Activated naive CD4-positive, alpha-beta T cell treated with anti-CD3 and anti-CD28 coated beads, Interleukin-2, amount 50 U/mL, for 24 hours (primary cell): ENCODE data around the gene TAOK1.
A peak's percentile ranks its signal among the peaks of the same experiment; 100 is the strongest.
"Not testable (repeated sequence)": the region's sequence is repeated elsewhere in the genome, so short reads cannot be mapped to it uniquely, and the experiment has no call there.

ENCODE experiments used
- H3K27ac Mint-ChIP-seq: one replicate; pipeline ENCODE4 v1.8.0; 2021; ENCODE audit warnings: mild to moderate bottlenecking, mixed read lengths
- H3K27me3 Mint-ChIP-seq: one replicate; pipeline ENCODE4 v1.8.0; 2021; ENCODE audit warnings: mixed read lengths
- H3K36me3 Mint-ChIP-seq: one replicate; pipeline ENCODE4 v1.8.0; 2021; ENCODE audit warnings: mixed read lengths
- H3K4me1 Mint-ChIP-seq: one replicate; pipeline ENCODE4 v1.8.0; 2021; ENCODE audit warnings: mixed read lengths
- H3K4me3 Mint-ChIP-seq: one replicate; pipeline ENCODE4 v1.8.0; 2021; ENCODE audit warnings: mild to moderate bottlenecking, mixed read lengths
- H3K9me3 Mint-ChIP-seq: one replicate; pipeline ENCODE4 v1.8.0; 2021; ENCODE audit warnings: mixed read lengths

Gene TAOK1

DNA sequence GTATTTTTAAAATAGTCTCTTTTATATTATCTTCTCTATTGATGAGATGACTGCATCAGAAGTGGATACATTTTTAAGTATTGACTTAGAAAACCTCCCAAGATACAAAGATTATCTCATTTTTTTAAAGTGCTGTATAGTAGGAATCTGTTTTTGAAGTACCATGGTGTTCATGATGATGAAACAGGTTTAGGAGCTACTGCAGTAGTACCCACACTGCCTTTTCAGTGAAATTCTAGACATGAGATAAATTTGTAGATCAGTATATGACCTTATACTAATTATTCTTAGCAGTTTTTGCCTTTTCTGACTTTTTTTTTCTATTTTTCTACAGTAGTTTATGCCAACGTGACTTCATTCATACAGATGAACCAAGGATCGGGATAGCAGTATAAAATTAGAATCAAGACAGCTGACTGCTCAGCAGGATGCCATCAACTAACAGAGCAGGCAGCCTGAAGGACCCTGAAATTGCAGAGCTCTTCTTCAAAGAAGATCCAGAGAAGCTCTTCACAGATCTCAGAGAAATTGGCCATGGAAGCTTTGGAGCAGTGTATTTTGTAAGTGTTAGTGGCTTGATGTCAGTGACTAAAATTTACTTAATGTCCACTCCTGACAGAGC is 61.1 kb downstream of the TAOK1 start:
- Mint-ChIP-seq H3K27ac (peak overlapping the region; percentile 76), H3K27me3 (no peaks in the 10 kb centered on the region), H3K4me1 (peaks cover 48% of the 10 kb centered on the region), H3K36me3 (peaks cover 20% of the 10 kb centered on the region), H3K9me3 (no peaks in the 10 kb centered on the region), H3K4me3 (no peak overlapping the region)

DNA sequence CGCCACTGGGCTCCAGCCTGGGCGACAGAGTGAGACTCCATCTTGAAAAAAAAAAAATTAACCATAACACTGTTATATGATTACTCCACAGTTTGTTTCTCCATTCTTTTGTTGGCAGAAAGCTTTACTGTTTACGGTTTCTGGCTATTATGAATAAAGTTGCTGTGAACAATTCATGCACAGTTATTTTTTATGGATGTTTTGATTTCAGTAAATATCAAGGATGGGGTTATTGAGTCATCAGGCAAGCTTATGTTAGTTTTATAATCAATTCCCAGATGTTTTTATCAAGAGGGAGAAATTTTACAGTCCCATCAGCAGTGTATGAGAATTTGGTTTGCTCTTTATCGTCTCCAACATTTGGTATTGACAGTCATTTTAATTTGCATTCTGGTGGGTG is 67.9 kb downstream of the TAOK1 start:
- Mint-ChIP-seq H3K36me3 (peaks cover 10% of the 10 kb centered on the region), H3K27ac (no peak overlapping the region), H3K4me3 (no peak overlapping the region), H3K9me3 (no peaks in the 10 kb centered on the region), H3K4me1 (peaks cover 48% of the 10 kb centered on the region), H3K27me3 (no peaks in the 10 kb centered on the region)

DNA sequence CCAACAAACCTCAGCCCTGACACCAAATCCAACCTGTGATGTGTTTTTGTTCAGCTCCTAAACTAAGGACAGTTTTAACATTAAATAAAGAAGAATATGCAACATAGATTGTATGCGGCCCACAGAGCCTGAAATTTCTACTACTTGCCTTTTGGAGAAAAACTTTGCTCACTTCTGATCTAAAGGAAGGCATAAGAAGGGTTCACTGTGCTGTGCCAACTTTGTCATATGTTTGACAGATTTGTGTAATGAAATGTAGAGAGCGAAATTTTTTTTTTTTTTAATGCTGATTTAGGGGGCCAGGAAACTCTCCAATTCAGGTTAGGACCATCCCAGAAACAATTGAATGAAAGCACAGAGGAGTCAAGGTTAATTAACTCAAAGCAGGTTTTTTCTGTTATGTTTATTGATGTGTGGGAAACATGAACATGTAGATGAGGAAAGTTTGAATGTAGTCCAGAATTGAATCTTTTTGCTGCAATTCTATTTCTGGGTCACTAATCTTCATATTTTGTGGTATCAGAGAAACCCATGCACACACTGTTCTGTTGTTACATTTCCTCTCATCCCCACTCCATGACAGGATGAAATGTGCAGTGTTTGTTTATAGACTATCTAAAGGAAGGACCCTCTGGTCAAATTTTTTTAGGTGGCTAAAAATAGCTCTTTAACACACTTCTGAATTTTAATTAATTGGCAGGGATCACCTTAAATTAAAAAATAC is 71.5 kb downstream of the TAOK1 start:
- H3K27me3 Mint-ChIP-seq = no peaks in the 10 kb centered on the region
- no peaks in the 10 kb centered on the region for H3K9me3 Mint-ChIP-seq
- H3K36me3 Mint-ChIP-seq = peaks cover 11% of the 10 kb centered on the region
- H3K27ac Mint-ChIP-seq = peak overlapping the region; percentile 82
- H3K4me1 Mint-ChIP-seq = peaks cover 42% of the 10 kb centered on the region
- H3K4me3 Mint-ChIP-seq = no peak overlapping the region

DNA sequence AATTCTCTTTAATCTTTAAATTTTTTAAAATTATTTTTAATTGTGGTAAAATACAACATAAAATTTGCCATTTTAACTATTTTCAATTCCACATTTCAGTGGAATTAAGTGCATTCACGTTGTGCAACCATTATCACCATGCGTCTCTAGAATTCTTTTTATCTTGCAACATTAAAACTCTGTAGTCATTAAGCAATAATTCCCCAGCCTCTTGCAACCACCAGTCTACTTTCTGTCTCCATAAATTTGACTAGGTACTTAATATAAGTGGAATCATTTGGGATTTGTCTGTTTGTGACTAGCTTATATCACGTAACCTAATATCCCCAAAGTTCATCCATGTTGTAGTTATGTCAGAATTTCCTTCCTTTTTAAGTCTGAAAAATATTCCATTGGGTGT is 79.1 kb downstream of the TAOK1 start:
- Mint-ChIP-seq H3K4me3 (no peak overlapping the region), H3K27me3 (no peaks in the 10 kb centered on the region), H3K9me3 (no peaks in the 10 kb centered on the region), H3K27ac (no peak overlapping the region), H3K36me3 (peaks cover 16% of the 10 kb centered on the region), H3K4me1 (peaks cover 3% of the 10 kb centered on the region)

DNA sequence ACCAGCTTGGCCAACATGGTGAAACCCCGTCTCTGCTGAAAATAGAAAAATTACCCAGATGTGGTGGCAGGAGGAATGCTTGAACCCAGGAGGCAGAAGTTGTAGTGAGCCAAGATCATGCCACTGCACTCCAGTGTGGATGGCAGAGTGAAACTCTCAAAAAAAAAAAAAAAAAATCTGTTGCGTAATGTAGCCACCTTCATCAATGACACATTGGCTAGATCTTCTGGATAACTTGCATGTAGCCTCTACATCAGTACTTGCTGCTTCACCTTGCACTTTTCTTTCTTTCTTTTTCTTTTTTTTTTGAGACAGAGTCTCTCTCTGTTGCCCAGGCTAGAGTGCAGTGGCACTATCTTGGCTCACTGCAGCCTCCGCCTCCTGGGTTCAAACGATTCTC is 83.3 kb downstream of the TAOK1 start:
- not testable (repeated sequence) for H3K4me3 Mint-ChIP-seq, H3K27ac Mint-ChIP-seq, H3K4me1 Mint-ChIP-seq, H3K9me3 Mint-ChIP-seq, H3K27me3 Mint-ChIP-seq
- H3K36me3 Mint-ChIP-seq = peaks cover 17% of the 10 kb centered on the region

DNA sequence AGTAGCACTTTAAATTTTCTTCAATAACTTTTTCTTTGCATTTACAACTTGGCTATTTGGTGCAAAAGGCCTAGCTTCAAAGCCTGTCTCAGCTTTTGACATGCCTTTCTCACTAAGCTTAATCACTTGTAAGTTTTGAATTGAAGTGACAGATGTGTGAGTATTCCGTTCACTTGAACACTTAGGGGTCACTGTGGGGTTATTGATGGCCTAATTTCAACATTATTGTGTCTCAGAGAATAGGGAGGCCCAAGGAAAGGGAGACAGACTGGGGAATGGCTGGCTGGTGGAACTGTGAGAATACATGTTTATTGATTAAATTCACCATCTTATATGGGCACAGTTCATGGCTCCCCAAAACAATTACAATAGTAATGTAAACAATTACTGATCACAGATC is 84.1 kb downstream of the TAOK1 start:
- Mint-ChIP-seq H3K27me3 (no peaks in the 10 kb centered on the region), H3K9me3 (no peaks in the 10 kb centered on the region), H3K36me3 (peaks cover 16% of the 10 kb centered on the region), H3K4me3 (no peak overlapping the region), H3K4me1 (peaks cover 3% of the 10 kb centered on the region), H3K27ac (no peak overlapping the region)

DNA sequence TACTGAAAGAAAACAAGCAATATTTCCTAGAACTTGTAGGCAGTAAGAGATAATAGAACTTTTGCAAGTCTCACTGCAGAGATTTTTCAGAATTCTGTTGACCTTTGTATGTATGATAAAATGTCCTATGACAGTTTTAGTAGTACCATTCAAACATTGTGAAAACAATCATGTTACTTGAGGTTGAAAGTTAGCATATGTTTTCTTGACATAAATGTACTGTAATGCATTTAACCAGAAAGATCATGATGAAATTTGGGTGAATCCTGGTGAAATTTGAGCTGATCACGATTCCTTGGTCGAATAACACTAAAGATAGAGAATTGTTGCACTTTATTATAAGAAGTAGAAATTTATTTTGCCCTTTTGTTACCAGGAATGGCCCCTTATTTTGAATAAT is 85.7 kb downstream of the TAOK1 start:
- H3K4me3 Mint-ChIP-seq = no peak overlapping the region
- H3K9me3 Mint-ChIP-seq = no peaks in the 10 kb centered on the region
- H3K27me3 Mint-ChIP-seq = no peaks in the 10 kb centered on the region
- H3K36me3 Mint-ChIP-seq = peaks cover 14% of the 10 kb centered on the region
- H3K27ac Mint-ChIP-seq = no peak overlapping the region
- H3K4me1 Mint-ChIP-seq = peaks cover 3% of the 10 kb centered on the region

DNA sequence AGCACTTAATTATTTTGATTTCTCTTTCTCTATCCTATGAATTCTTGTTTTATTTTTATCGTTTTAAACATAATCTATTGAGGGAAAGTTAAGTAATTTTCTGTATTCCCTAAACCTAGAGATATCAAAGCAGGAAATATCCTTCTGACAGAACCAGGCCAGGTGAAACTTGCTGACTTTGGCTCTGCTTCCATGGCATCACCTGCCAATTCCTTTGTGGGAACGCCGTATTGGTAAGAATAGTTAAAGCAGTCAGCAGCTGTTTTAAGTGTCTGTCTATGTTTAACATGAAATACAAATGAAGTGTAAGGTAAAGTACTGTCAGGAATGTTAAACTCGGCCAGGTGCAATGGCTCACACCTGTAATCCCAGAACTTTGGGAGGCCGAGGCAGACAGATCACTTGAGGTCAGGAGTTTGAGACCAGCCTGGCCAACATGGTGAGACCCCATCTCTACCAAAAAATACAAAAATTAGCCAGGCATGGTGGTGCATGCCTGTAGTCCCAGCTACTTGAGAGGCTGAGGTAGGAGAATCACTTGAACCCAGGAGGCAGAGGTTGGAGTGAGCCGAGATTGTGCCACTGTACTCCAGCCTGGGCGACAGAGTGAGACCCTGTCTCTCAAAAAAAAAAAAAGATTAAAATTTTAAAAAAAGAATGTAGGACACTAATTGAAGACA is 90.2 kb downstream of the TAOK1 start:
- H3K9me3 Mint-ChIP-seq, H3K27ac Mint-ChIP-seq, H3K4me1 Mint-ChIP-seq, H3K27me3 Mint-ChIP-seq, H3K36me3 Mint-ChIP-seq, H3K4me3 Mint-ChIP-seq: not testable (repeated sequence)

DNA sequence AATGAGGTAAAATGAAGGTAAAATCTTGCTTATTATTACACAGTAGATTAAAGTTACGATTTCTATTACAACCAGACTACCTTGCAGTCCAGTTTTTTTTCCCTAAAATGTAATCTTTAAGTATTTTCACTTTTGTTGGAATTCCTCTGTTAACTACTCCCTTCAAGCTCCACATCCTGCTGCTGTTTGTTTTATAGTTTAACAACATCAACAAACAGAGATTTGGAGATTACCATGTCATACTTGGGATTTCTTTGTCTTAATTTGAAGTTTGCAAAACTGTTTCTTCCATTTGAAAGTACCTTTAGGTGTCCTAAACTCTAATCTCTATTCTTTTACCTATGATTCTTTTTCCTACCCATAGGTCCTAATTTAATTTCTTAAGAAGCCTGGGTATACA is 93.3 kb downstream of the TAOK1 start:
- Mint-ChIP-seq H3K27me3 (no peaks in the 10 kb centered on the region), H3K4me3 (no peak overlapping the region), H3K36me3 (peaks cover 2% of the 10 kb centered on the region), H3K27ac (peak overlapping the region; percentile 51), H3K9me3 (no peaks in the 10 kb centered on the region), H3K4me1 (no peaks in the 10 kb centered on the region)

DNA sequence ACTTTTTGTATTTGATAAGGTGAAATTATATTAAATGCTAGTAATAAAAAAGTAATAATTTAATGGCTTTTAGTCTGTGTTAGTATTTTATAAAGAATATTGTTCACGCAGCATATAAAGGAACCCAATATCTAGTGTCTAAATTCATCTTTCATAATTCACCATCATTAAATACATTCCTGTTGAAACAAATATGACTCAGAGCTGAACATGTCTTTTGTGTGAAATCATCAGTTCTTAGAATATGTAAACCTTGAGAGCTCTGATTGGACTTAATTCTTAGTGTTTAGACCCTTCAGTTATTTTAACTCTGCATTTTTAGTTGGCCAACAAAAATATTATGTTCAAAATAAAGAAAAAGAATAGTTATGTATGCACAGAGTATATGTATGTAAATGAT is 104.8 kb downstream of the TAOK1 start:
- Mint-ChIP-seq H3K4me1 (peaks cover 3% of the 10 kb centered on the region), H3K27ac (no peak overlapping the region), H3K36me3 (peaks cover 8% of the 10 kb centered on the region), H3K9me3 (no peaks in the 10 kb centered on the region), H3K27me3 (no peaks in the 10 kb centered on the region), H3K4me3 (no peak overlapping the region)

DNA sequence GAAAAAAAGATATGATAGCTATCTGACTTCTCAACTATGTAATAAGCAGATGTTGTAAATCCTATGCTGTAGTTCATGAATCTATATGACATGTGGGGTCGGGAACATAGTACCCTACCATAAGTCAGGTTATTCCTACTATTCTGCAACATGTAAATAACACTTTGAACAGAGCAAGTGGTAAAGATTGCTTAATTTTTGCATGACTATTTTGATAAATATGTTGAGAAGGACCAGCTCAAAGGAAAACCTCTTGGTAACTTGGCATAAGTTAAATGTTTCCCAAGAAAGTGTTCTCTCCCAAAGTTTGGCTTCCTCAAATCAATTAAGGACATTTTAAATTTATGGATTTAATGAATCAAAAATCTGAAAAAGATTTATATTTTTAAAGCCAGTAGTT is 114.5 kb downstream of the TAOK1 start:
- Mint-ChIP-seq H3K27me3 (no peaks in the 10 kb centered on the region), H3K36me3 (peaks cover 10% of the 10 kb centered on the region), H3K4me1 (peaks cover 4% of the 10 kb centered on the region), H3K9me3 (no peaks in the 10 kb centered on the region), H3K27ac (no peak overlapping the region), H3K4me3 (no peak overlapping the region)

DNA sequence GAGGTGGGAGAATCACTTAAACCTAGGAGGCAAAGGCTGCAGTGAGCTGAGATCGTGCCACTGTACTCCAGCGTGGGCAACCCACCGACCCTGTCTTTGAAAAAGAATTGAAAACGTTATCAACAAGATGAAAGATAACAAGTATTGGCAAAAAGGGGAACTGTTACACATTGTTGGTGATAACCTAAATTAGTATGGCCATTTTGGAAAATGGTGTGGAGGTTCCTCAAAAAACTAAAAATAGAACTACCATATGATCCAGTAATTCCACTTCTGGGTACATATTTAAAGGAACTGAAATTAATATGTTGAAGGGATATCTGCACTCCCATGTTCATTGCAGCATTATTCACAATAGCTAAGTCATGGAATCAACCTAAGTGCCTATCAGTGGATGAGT is 115.7 kb downstream of the TAOK1 start:
- H3K4me3 Mint-ChIP-seq = no peak overlapping the region
- peaks cover 4% of the 10 kb centered on the region for H3K4me1 Mint-ChIP-seq
- no peaks in the 10 kb centered on the region for H3K27me3 Mint-ChIP-seq
- no peaks in the 10 kb centered on the region for H3K9me3 Mint-ChIP-seq
- peaks cover 10% of the 10 kb centered on the region for H3K36me3 Mint-ChIP-seq
- peak overlapping the region; percentile 73 for H3K27ac Mint-ChIP-seq

DNA sequence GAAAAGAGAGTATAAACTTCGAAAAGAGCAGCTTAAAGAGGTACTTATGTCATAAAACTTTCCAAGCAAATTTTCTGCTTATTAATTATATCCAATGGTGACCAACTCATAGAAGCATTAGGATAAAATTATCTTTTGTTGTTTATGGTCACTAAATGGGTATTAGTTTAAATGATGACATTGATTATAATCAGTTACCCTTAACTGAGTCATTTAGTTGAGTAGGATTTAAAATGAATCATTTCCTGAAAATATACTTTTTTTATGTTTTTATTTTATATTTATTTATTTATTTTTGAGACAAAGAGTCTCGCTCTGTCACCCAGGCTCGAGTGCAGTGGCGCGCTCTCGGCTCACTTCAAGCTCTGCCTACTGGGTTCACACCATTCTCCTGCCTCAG is 120.8 kb downstream of the TAOK1 start:
- Mint-ChIP-seq H3K27ac (no peak overlapping the region), H3K9me3 (no peaks in the 10 kb centered on the region), H3K4me1 (peaks cover 4% of the 10 kb centered on the region), H3K36me3 (peaks cover 6% of the 10 kb centered on the region), H3K27me3 (no peaks in the 10 kb centered on the region), H3K4me3 (no peak overlapping the region)

DNA sequence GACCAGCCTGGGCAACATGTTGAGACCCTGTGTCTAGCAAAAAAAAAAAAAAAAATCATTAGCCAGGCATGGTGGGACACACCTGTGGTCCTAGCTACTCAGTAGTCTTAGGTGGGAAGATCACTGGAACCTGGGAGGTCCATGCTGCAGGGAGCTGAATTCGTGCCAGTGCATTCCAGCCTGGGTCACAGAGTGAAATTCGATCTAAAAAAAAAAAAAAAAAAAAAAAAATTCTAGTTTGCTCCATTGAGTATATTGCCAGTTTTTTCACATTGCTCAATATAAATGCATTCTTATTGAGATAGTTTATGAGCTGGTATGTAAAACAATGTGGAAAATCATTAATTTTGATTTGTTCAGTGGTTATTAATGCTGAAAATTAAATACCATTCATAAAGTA is 124.6 kb downstream of the TAOK1 start:
- Mint-ChIP-seq H3K4me3 (no peak overlapping the region), H3K9me3 (no peaks in the 10 kb centered on the region), H3K27ac (no peak overlapping the region), H3K27me3 (no peaks in the 10 kb centered on the region), H3K36me3 (peaks cover 3% of the 10 kb centered on the region), H3K4me1 (no peaks in the 10 kb centered on the region)

DNA sequence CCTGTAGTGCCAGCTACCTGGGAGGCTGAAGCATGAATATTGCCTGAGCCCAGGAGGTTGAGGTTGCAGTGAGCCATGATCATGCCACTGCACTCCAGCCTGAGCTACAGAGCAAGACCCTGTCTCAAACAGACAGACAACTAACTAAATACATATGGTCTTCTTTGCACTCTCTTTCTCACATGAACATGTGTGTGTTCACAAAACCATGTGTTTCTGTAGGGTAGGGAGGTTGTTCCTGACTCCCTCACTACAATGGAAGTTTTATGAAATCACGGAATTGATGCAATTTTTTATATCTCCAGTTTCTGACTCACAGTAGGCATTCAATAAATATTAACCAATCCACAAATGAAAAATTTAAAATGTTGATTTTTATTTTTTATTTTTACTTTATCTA is 128.2 kb downstream of the TAOK1 start:
- H3K9me3 Mint-ChIP-seq = no peaks in the 10 kb centered on the region
- H3K4me3 Mint-ChIP-seq = no peak overlapping the region
- peaks cover 2% of the 10 kb centered on the region for H3K36me3 Mint-ChIP-seq
- no peaks in the 10 kb centered on the region for H3K4me1 Mint-ChIP-seq
- no peak overlapping the region for H3K27ac Mint-ChIP-seq
- no peaks in the 10 kb centered on the region for H3K27me3 Mint-ChIP-seq

DNA sequence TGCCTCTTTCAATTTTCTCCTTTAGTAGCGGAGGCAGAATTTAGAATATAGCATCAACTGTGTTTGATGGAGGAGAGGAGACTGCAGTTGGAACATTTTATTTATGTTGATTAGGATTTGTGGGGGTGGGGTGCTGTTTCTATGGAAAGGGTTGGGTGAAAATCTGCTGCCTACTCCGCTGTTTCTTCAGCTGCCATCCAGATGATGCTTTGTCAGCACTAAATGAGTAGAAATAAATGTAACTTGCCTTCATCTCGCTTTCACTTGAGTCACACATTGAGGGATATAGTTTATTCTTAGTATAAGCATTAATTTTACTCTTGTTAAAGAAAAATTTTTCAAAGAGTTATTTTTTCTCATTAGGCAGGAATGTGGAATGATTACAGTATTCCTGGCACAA is 134.5 kb downstream of the TAOK1 start:
- Mint-ChIP-seq H3K4me1 (no peaks in the 10 kb centered on the region), H3K27me3 (no peaks in the 10 kb centered on the region), H3K36me3 (peaks cover 2% of the 10 kb centered on the region), H3K4me3 (no peak overlapping the region), H3K9me3 (no peaks in the 10 kb centered on the region), H3K27ac (no peak overlapping the region)
